ENCODE data around the gene PRSS16. TPM values are rescaled to one million over a fixed set of nuclear protein-coding genes. Genes with fewer than 3 reads are reported as not detected.
A peak's percentile ranks its signal among the peaks of the same experiment; 100 is the strongest.

Gene PRSS16
- total and polyA plus RNA-seq, 9 of the 15 experiments (the other 6 are each of a cell fraction or from before 2014, with no cell fraction given), result 4.5 to 21.3 (median 12.1) TPM

GRCh38 chr6:27296106-27296783 lies 48.7 kb downstream of the PRSS16 start (continued):
- TF ChIP-seq E2F5 (CRISPR knock-in tag; IDR thresholded peaks at IDR 0.05) (no peak), SAP30 (IDR thresholded peaks at IDR 0.05; ENCODE audit: borderline replicate concordance, insufficient read depth, low read depth, low read length, poor library complexity, severe bottlenecking) (no peak), NR1H2 (CRISPR knock-in tag; IDR thresholded peaks at IDR 0.05) (no peak), KAT2B (IDR thresholded peaks at IDR 0.05; ENCODE audit: low read depth, low read length) (no peak), ZNF79 (CRISPR knock-in tag; IDR thresholded peaks at IDR 0.05; ENCODE audit: low read depth) (no peak), MLLT1 (IDR thresholded peaks at IDR 0.05) (no peak), ZNF518B (CRISPR knock-in tag; IDR thresholded peaks at IDR 0.05) (no peak), TGIF2 (CRISPR knock-in tag; IDR thresholded peaks at IDR 0.05) (no peak), PURB (CRISPR knock-in tag; IDR thresholded peaks at IDR 0.05; ENCODE audit: low read depth) (no peak), THRB (CRISPR knock-in tag; conservative IDR thresholded peaks at IDR 0.05) (no peak), USF1 (CRISPR knock-in tag; IDR thresholded peaks at IDR 0.05) (peak; percentile 39; the same call in 1 of the 2 replicates), FOXO4 (CRISPR knock-in tag; IDR thresholded peaks at IDR 0.05) (no peak), FOS (IDR thresholded peaks at IDR 0.05; ENCODE audit: extremely low read depth, insufficient read length) (no peak), CTBP1 (IDR thresholded peaks at IDR 0.05; ENCODE audit: borderline replicate concordance) (no peak; the same call in 1 of the 2 replicates)

All from K562 (cell line).